Frontal cortex (tissue), 4 donors: ENCODE measurements around the gene FOXN3. TPM values are rescaled to one million over a fixed set of nuclear protein-coding genes. Genes with fewer than 3 reads are reported as not detected.
A peak's percentile ranks its signal among the peaks of the same experiment; 100 is the strongest.
"Not testable (repeated sequence)": the region's sequence is repeated elsewhere in the genome, so short reads cannot be mapped to it uniquely, and the experiment has no call there.

Experiments
- DNase-seq, 2 donors: peaks; one replicate each; pipeline ENCODE4 v3.0.0; 2012; ENCODE audit warnings: low spot score in 2 of 2
- FAIRE-seq: peaks from 2 replicates; lab custom pipeline; 2012; peaks lifted over from hg19 to GRCh38; lab: Jason Lieb, UNC
- total RNA-seq: library from RNA; depleted of rRNA; stranded (reverse); fragments of >200 nt; gene quantifications from one replicate; pipeline ENCODE4 v1.2.3, GENCODE V29; 2014
- donor health status: control.
- donor health status: control.
- donor health status: control.

FOXN3 gene
- total RNA-seq, 1 donor from 2014 or later: 24.1 TPM

GRCh38 chr14:89136587-89136986 is 280.4 kb downstream of the FOXN3 start:
- DNase-seq (no peak), FAIRE-seq (no peak)

- DNase-seq (no peak), FAIRE-seq (no peak)
These were observed 282.4 kb downstream of the FOXN3 start for GRCh38 chr14:89134640-89135039.

GRCh38 chr14:89131004-89131750 is 285.9 kb downstream of the FOXN3 start:
- FAIRE-seq (no peak), DNase-seq (no peak)

- DNase-seq: no peak
- no peak for FAIRE-seq
These were observed 287.5 kb downstream of the FOXN3 start for GRCh38 chr14:89129570-89129969.

- DNase-seq (no peak), FAIRE-seq (no peak)
These were observed 288.6 kb downstream of the FOXN3 start for GRCh38 chr14:89128311-89129026.

GRCh38 chr14:89126461-89126860 is 290.6 kb downstream of the FOXN3 start:
- FAIRE-seq (no peak), DNase-seq (no peak)

- no peak for FAIRE-seq
- no peak for DNase-seq
These were observed 291.8 kb downstream of the FOXN3 start for GRCh38 chr14:89125216-89125615.

GRCh38 chr14:89123851-89124250 is 293.2 kb downstream of the FOXN3 start:
- DNase-seq (no peak), FAIRE-seq (peak; percentile 53)

GRCh38 chr14:89123215-89123614 is 293.8 kb downstream of the FOXN3 start:
- FAIRE-seq (no peak), DNase-seq (no peak)

GRCh38 chr14:89121968-89122620 is 294.9 kb downstream of the FOXN3 start:
- DNase-seq (no peak), FAIRE-seq (no peak)

- FAIRE-seq: no peak
- no peak for DNase-seq
These were observed 300.0 kb downstream of the FOXN3 start for GRCh38 chr14:89117012-89117411.

GRCh38 chr14:89114109-89114508 is 302.9 kb downstream of the FOXN3 start:
- DNase-seq: no peak
- FAIRE-seq: no peak

- DNase-seq (no peak), FAIRE-seq (no peak)
These were observed 304.3 kb downstream of the FOXN3 start for GRCh38 chr14:89112720-89113119.

- not testable (repeated sequence) for FAIRE-seq, DNase-seq
These were observed 305.1 kb downstream of the FOXN3 start for GRCh38 chr14:89111766-89112543.

GRCh38 chr14:89111232-89111631 is 305.8 kb downstream of the FOXN3 start:
- DNase-seq, FAIRE-seq: not testable (repeated sequence)

GRCh38 chr14:89110110-89110509 is 306.9 kb downstream of the FOXN3 start:
- FAIRE-seq: no peak

GRCh38 chr14:89108608-89109007 is 308.4 kb downstream of the FOXN3 start:
- DNase-seq (no peak), FAIRE-seq (no peak)

More at GRCh38 chr14:89110110-89110509, 306.9 kb downstream of the FOXN3 start:
- DNase-seq: no peak

GRCh38 chr14:89107626-89108025 is 309.4 kb downstream of the FOXN3 start:
- DNase-seq: no peak
- FAIRE-seq: no peak
